Lung (tissue), 12 donors: ENCODE results near the gene UAP1. TPM values are rescaled to one million over a fixed set of nuclear protein-coding genes. Genes with fewer than 3 reads are reported as not detected.

Experiments
- ATAC-seq: fragments of 200-7000 bp; cut with Tn5 transposase; one replicate; pipeline ENCODE4 v1.9.1; 2020; ENCODE audit warnings: moderate number of reproducible peaks; ENCODE audit not compliant: insufficient read depth, low FRiP score
- DNase-seq, 3 donors: peaks; one replicate each; pipeline ENCODE4 v3.0.0-alpha.2; 2013 to 2017
- H3K27ac ChIP-seq, 2 donors: one replicate each; pipeline ENCODE4 v1.5.1; 2013; ENCODE audit warnings: mild to moderate bottlenecking in 2 of 2, moderate library complexity in 2 of 2, control low read depth in 1 of 2, inconsistent platforms in 1 of 2, low read depth in 1 of 2, low read length in 1 of 2
- H3K27me3 ChIP-seq, 3 donors: one replicate each; pipeline ENCODE4 v1.5.1; 2013; ENCODE audit warnings: low read length in 2 of 3; ENCODE audit not compliant: control insufficient read depth in 3 of 3, insufficient read depth in 3 of 3
- H3K36me3 ChIP-seq, 4 donors: one replicate each; pipeline ENCODE4 v1.5.1; 2013; ENCODE audit warnings: low read length in 4 of 4, mild to moderate bottlenecking in 1 of 4, moderate library complexity in 1 of 4; ENCODE audit not compliant: control insufficient read depth in 4 of 4, insufficient read depth in 4 of 4
- H3K4me1 ChIP-seq, 5 donors: one replicate each; pipeline ENCODE4 v1.5.1; 2013; ENCODE audit warnings: low read length in 5 of 5, mild to moderate bottlenecking in 2 of 5, moderate library complexity in 1 of 5; ENCODE audit not compliant: control insufficient read depth in 5 of 5, insufficient read depth in 5 of 5
- H3K4me3 ChIP-seq: one replicate; pipeline ENCODE4 v1.5.1; 2013; ENCODE audit warnings: mild to moderate bottlenecking, control low read depth, moderate library complexity
- H3K9ac ChIP-seq, 2 donors: one replicate each; pipeline ENCODE4 v1.5.1; 2013; ENCODE audit warnings: low read length in 2 of 2, control low read depth in 1 of 2; ENCODE audit not compliant: insufficient read depth in 1 of 2
- H3K9me3 ChIP-seq, 4 donors: one replicate each; pipeline ENCODE4 v1.5.1; 2013; ENCODE audit warnings: low read length in 3 of 4, mild to moderate bottlenecking in 1 of 4, moderate library complexity in 1 of 4; ENCODE audit not compliant: control insufficient read depth in 4 of 4, insufficient read depth in 3 of 4
- CTCF ChIP-seq: IDR thresholded peaks from 2 replicates; pipeline ENCODE4 v1.5.1; 2012; ENCODE audit warnings: mild to moderate bottlenecking; ENCODE audit errors: control extremely low read depth, extremely low read depth
- WGBS, 2 donors: extraction: QIAGEN DNeasy Blood & Tissue Kit; methylation state at CpG; one replicate each; pipeline ENCODE4 v1.1.7; 2013; 5-methylcytosine and 5-hydroxymethylcytosine counted together
- polyA plus RNA-seq, 2 donors: library from polyadenylated mRNA; stranded (reverse); fragments of 200-250 nt; gene quantifications; one replicate each; pipeline ENCODE4 v1.2.1, GENCODE V29; 2013
- total RNA-seq, 2 donors: library from RNA; depleted of rRNA in 1 of 2; stranded (reverse); fragments of >200 nt in 1 of 2; gene quantifications; one replicate each; pipeline ENCODE4 v1.2.1, GENCODE V29; 2014 to 2021
- donor health status: control.
- donor health status: control.
- donor health status: Bipolar disorder and iron deficiency.
- donor health status: healthy.
- donor health status: DM: yes; HTN: yes; CAD: no.

The UAP1 gene
- total and polyA plus RNA-seq, 4 donors = 34.7 to 43.4 (median 39.2) TPM

- Histone ChIP-seq H3K9ac (no peak overlapping the region), H3K9me3 (no peaks in the 10 kb centered on the region), H3K4me3 (no peak overlapping the region), H3K27ac (no peak overlapping the region), H3K27me3 (no peaks in the 10 kb centered on the region), H3K4me1 (peaks cover 0 to 54% (median 9%) of the 10 kb centered on the region in 5 donors), H3K36me3 (no peaks in the 10 kb centered on the region)
- TF ChIP-seq CTCF = no peak
- no peak for DNase-seq
- ATAC-seq = no peak
- 82 to 87% methylated on average over 2 of the region's 2 CpGs for WGBS, 2 donors
Observed at GRCh38 chr1:162629651-162630050, 68.1 kb downstream of the UAP1 start.

- DNase-seq (peak; percentile 82 to 88 (median 88)), ATAC-seq (peak; percentile 35)
- Histone ChIP-seq H3K9me3 (no peaks in the 10 kb centered on the region), H3K4me1 (peaks cover 0 to 57% (median 19%) of the 10 kb centered on the region in 5 donors), H3K27ac (peak overlapping the region; percentile 50 to 89), H3K36me3 (no peaks in the 10 kb centered on the region), H3K9ac (peak overlapping the region in 1 of 2 donors; percentile 89), H3K4me3 (no peak overlapping the region), H3K27me3 (no peaks in the 10 kb centered on the region)
- TF ChIP-seq CTCF = no peak
- WGBS, 2 donors = 62 to 68% methylated on average over 10 of the region's 10 CpGs
Observed at GRCh38 chr1:162631546-162632191, 70.1 kb downstream of the UAP1 start.

- 65 to 68% methylated on average over 4 of the region's 4 CpGs for WGBS, 2 donors
- Histone ChIP-seq H3K36me3 (no peaks in the 10 kb centered on the region), H3K27me3 (no peaks in the 10 kb centered on the region), H3K9ac (peak within 1 kb of the TSS in 1 of 2 donors; percentile 89), H3K4me1 (peaks cover 0 to 51% (median 19%) of the 10 kb centered on the region in 5 donors), H3K4me3 (peak within 1 kb of the TSS; percentile 27), H3K9me3 (no peaks in the 10 kb centered on the region), H3K27ac (peak within 1 kb of the TSS; percentile 70 to 89)
- ATAC-seq = peak; percentile 22
- DNase-seq = peak; percentile 92 to 98 (median 97)
- no peak for TF ChIP-seq CTCF
Observed at GRCh38 chr1:162632217-162632666, 70.7 kb downstream of the UAP1 start, which contains the start of gene DDR2. TSS of gene DDR2 (plus strand) at chr1:162632464. CDS start at chr1:162719064, 86,600 bp downstream.
